OCI-LY1 (cell line): ENCODE data around the gene CIZ1.
A peak's percentile ranks its signal among the peaks of the same experiment; 100 is the strongest.

Source experiments
- H2AFZ ChIP-seq: fragments of 200-600 bp; sonication (generic), shearing (Covaris generic); 2 replicates; pipeline ENCODE4 v1.6.0; 2014; ENCODE audit warnings: antibody characterized with exemption, mild to moderate bottlenecking, low read length
- H3F3A ChIP-seq: fragments of 200-600 bp; sonication (generic), shearing (Covaris generic); 2 replicates; pipeline ENCODE4 v1.6.0; 2014; ENCODE audit warnings: mild to moderate bottlenecking, antibody characterized with exemption, low read length, moderate library complexity; ENCODE audit not compliant: insufficient read depth
- H3K27ac ChIP-seq: fragments of 200-600 bp; sonication (generic); 2 replicates; pipeline ENCODE4 v1.5.1; 2014; ENCODE audit warnings: low read length, mixed run types, mild to moderate bottlenecking, low read depth; ENCODE audit not compliant: poor library complexity, severe bottlenecking
- H3K27me3 ChIP-seq: fragments of 200-600 bp; sonication (generic); 2 replicates; pipeline ENCODE4 v1.6.0; 2014; ENCODE audit warnings: antibody characterized with exemption, mild to moderate bottlenecking, low read length, moderate library complexity; ENCODE audit not compliant: insufficient read depth
- H3K36me3 ChIP-seq: fragments of 200-600 bp; sonication (generic); 2 replicates; pipeline ENCODE4 v1.6.1; 2014; ENCODE audit warnings: mild to moderate bottlenecking, antibody characterized with exemption, low read length, moderate library complexity, mixed read lengths; ENCODE audit not compliant: insufficient read depth
- H3K4me1 ChIP-seq: fragments of 200-600 bp; sonication (generic); 2 replicates; pipeline ENCODE4 v1.5.1; 2014; ENCODE audit warnings: mild to moderate bottlenecking, low read length, moderate library complexity; ENCODE audit not compliant: insufficient read depth, severe bottlenecking
- H3K4me2 ChIP-seq: fragments of 200-600 bp; sonication (generic), shearing (Covaris generic); 2 replicates; pipeline ENCODE4 v1.6.1; 2014; ENCODE audit warnings: low read length
- H3K4me3 ChIP-seq: fragments of 200-600 bp; sonication (generic); 2 replicates; pipeline ENCODE4 v1.5.1; 2014; ENCODE audit warnings: low read length, low read depth, mild to moderate bottlenecking, mixed read lengths; ENCODE audit not compliant: poor library complexity, severe bottlenecking
- H3K79me2 ChIP-seq: fragments of 200-600 bp; shearing (Covaris generic); 2 replicates; pipeline ENCODE4 v1.6.1; 2016; ENCODE audit warnings: mixed run types, low read length, mixed read lengths; ENCODE audit not compliant: insufficient read depth
- H3K9ac ChIP-seq: fragments of 200-600 bp; sonication (generic), shearing (Covaris generic); 2 replicates; pipeline ENCODE4 v1.6.1; 2014; ENCODE audit warnings: mild to moderate bottlenecking, low read length, mixed read lengths
- H3K9me2 ChIP-seq: fragments of 200-600 bp; sonication (generic), shearing (Covaris generic); 2 replicates; pipeline ENCODE4 v1.6.1; 2014; ENCODE audit warnings: low read depth, mild to moderate bottlenecking, low read length, mixed read lengths
- H3K9me3 ChIP-seq: fragments of 200-600 bp; shearing (Covaris generic); 2 replicates; pipeline ENCODE4 v1.6.1; 2014; ENCODE audit warnings: low read length, mixed read lengths
- H4K20me1 ChIP-seq: fragments of 200-600 bp; sonication (generic), shearing (Covaris generic); 2 replicates; pipeline ENCODE4 v1.6.0; 2016; ENCODE audit warnings: mild to moderate bottlenecking, low read length; ENCODE audit not compliant: insufficient read depth
- CTCF ChIP-seq: fragments of 200-600 bp; sonication (generic), shearing (Covaris generic); IDR thresholded peaks from 2 replicates; pipeline ENCODE4 v1.5.1; 2017; ENCODE audit warnings: mild to moderate bottlenecking, antibody characterized with exemption, low read length, moderate library complexity, mixed read lengths
- EZH2 ChIP-seq: fragments of 200-600 bp; sonication (generic), shearing (Covaris generic); IDR thresholded peaks from 2 replicates; pipeline ENCODE4 v1.8.0; 2017; ENCODE audit warnings: borderline replicate concordance, mixed run types, mild to moderate bottlenecking, antibody characterized with exemption, low read length, moderate library complexity, mixed read lengths

The CIZ1 gene

GRCh38 chr9:128124873-128125579, 66.3 kb downstream of the CIZ1 start:
- no peak overlapping the region for H3K9ac ChIP-seq
- no peaks in the 10 kb centered on the region for H3F3A ChIP-seq
- peaks cover 26% of the 10 kb centered on the region for H3K4me1 ChIP-seq
- H3K27ac ChIP-seq, result peak overlapping the region; percentile 42
- no peaks in the 10 kb centered on the region for H3K27me3 ChIP-seq
- no peak for TF ChIP-seq EZH2
- peak; percentile 75 for TF ChIP-seq CTCF
- no peak overlapping the region for H2AFZ ChIP-seq
- peaks cover 10% of the 10 kb centered on the region for H3K79me2 ChIP-seq
- peak overlapping the region; percentile 94 for H3K4me2 ChIP-seq
- H3K9me3 ChIP-seq, result no peaks in the 10 kb centered on the region
- no peaks in the 10 kb centered on the region for H3K9me2 ChIP-seq
- no peaks in the 10 kb centered on the region for H4K20me1 ChIP-seq
- peaks cover 40% of the 10 kb centered on the region for H3K36me3 ChIP-seq
- H3K4me3 ChIP-seq, result peak overlapping the region; percentile 92

- Histone ChIP-seq H3K27me3 (no peaks in the 10 kb centered on the region), H3K9me3 (no peaks in the 10 kb centered on the region), H3F3A (no peaks in the 10 kb centered on the region), H3K4me3 (no peak overlapping the region), H3K4me2 (no peak overlapping the region), H4K20me1 (no peaks in the 10 kb centered on the region), H3K36me3 (peaks cover 41% of the 10 kb centered on the region), H2AFZ (no peak overlapping the region), H3K4me1 (peaks cover 26% of the 10 kb centered on the region), H3K9ac (no peak overlapping the region), H3K79me2 (peaks cover 10% of the 10 kb centered on the region), H3K9me2 (no peaks in the 10 kb centered on the region), H3K27ac (no peak overlapping the region)
- TF ChIP-seq CTCF (no peak), EZH2 (no peak)
Measured at GRCh38 chr9:128124451-128124850, 66.9 kb downstream of the CIZ1 start.

- H3K36me3 ChIP-seq, result peaks cover 41% of the 10 kb centered on the region
- no peak overlapping the region for H3K9ac ChIP-seq
- peaks cover 10% of the 10 kb centered on the region for H3K79me2 ChIP-seq
- no peaks in the 10 kb centered on the region for H3F3A ChIP-seq
- TF ChIP-seq CTCF, result no peak
- TF ChIP-seq EZH2, result no peak
- no peaks in the 10 kb centered on the region for H3K27me3 ChIP-seq
- peaks cover 20% of the 10 kb centered on the region for H3K4me1 ChIP-seq
- H3K27ac ChIP-seq, result no peak overlapping the region
- H3K4me3 ChIP-seq, result no peak overlapping the region
- no peaks in the 10 kb centered on the region for H3K9me3 ChIP-seq
- H3K4me2 ChIP-seq, result no peak overlapping the region
- no peaks in the 10 kb centered on the region for H4K20me1 ChIP-seq
- H2AFZ ChIP-seq, result no peak overlapping the region
- H3K9me2 ChIP-seq, result no peaks in the 10 kb centered on the region
Measured at GRCh38 chr9:128123451-128124080, 67.8 kb downstream of the CIZ1 start.
